HEK293 (cell line): ENCODE measurements around the gene RNF144B.

Source experiments
- GLIS2 ChIP-seq: fragments of 450-650 bp; formaldehyde crosslinking; IDR thresholded peaks from 2 replicates; pipeline ENCODE4 v1.5.1; 2016; ENCODE audit warnings: missing biosample characterization, missing genetic modification characterization
- KLF16 ChIP-seq: fragments of 450-650 bp; formaldehyde crosslinking; IDR thresholded peaks from 2 replicates; pipeline ENCODE4 v1.5.1; 2017; ENCODE audit warnings: missing biosample characterization, missing genetic modification characterization
- REPIN1 ChIP-seq: fragments of 450-650 bp; formaldehyde crosslinking; IDR thresholded peaks from 2 replicates; pipeline ENCODE4 v1.5.1; 2017; ENCODE audit warnings: missing biosample characterization, missing genetic modification characterization, low read depth
- SP7 ChIP-seq: fragments of 450-650 bp; formaldehyde crosslinking; IDR thresholded peaks from 2 replicates; pipeline ENCODE4 v1.5.1; 2016; ENCODE audit warnings: missing biosample characterization, missing genetic modification characterization
- TCF7L2 ChIP-seq: IDR thresholded peaks from 2 replicates; pipeline ENCODE4 v1.6.1; 2011; ENCODE audit warnings: low read depth, mild to moderate bottlenecking, inconsistent platforms, low read length, moderate library complexity, borderline replicate concordance
- ZBTB1 ChIP-seq: fragments of 450-650 bp; formaldehyde crosslinking; IDR thresholded peaks from 2 replicates; pipeline ENCODE4 v1.5.1; 2016; ENCODE audit warnings: missing biosample characterization, missing genetic modification characterization
- ZBTB48 ChIP-seq: fragments of 450-650 bp; formaldehyde crosslinking; IDR thresholded peaks from 2 replicates; pipeline ENCODE4 v1.5.1; 2016; ENCODE audit warnings: missing biosample characterization, missing genetic modification characterization
- ZFHX2 ChIP-seq: fragments of 450-650 bp; formaldehyde crosslinking; conservative IDR thresholded peaks from 2 replicates; pipeline ENCODE4 v1.5.1; 2016; ENCODE audit warnings: missing biosample characterization, missing genetic modification characterization
- ZNF140 ChIP-seq: fragments of 450-650 bp; formaldehyde crosslinking; IDR thresholded peaks from 2 replicates; pipeline ENCODE4 v1.5.1; 2016; ENCODE audit warnings: missing biosample characterization, missing genetic modification characterization
- ZNF169 ChIP-seq: fragments of 450-650 bp; formaldehyde crosslinking; IDR thresholded peaks from 2 replicates; pipeline ENCODE4 v1.5.1; 2016; ENCODE audit warnings: missing biosample characterization, missing genetic modification characterization
- ZNF2 ChIP-seq: fragments of 450-650 bp; formaldehyde crosslinking; IDR thresholded peaks from 2 replicates; pipeline ENCODE4 v1.5.1; 2016; ENCODE audit warnings: missing biosample characterization, missing genetic modification characterization
- ZNF404 ChIP-seq: fragments of 450-650 bp; formaldehyde crosslinking; IDR thresholded peaks from 2 replicates; pipeline ENCODE4 v1.5.1; 2017; ENCODE audit warnings: missing biosample characterization, missing genetic modification characterization
- ZNF548 ChIP-seq: fragments of 450-650 bp; formaldehyde crosslinking; IDR thresholded peaks from 2 replicates; pipeline ENCODE4 v1.5.1; 2016; ENCODE audit warnings: missing biosample characterization, missing genetic modification characterization
- ZNF560 ChIP-seq: fragments of 450-650 bp; formaldehyde crosslinking; IDR thresholded peaks from 2 replicates; pipeline ENCODE4 v1.5.1; 2017; ENCODE audit warnings: missing biosample characterization, missing genetic modification characterization, borderline replicate concordance
- ZNF624 ChIP-seq: fragments of 450-650 bp; formaldehyde crosslinking; IDR thresholded peaks from 2 replicates; pipeline ENCODE4 v1.5.1; 2017; ENCODE audit warnings: missing biosample characterization, missing genetic modification characterization
- ZNF658 ChIP-seq: fragments of 450-650 bp; formaldehyde crosslinking; IDR thresholded peaks from 2 replicates; pipeline ENCODE4; 2016; ENCODE audit warnings: missing biosample characterization, missing genetic modification characterization
- ZNF660 ChIP-seq: fragments of 450-650 bp; IDR thresholded peaks from 2 replicates; pipeline ENCODE4 v1.5.1; 2018; ENCODE audit warnings: missing biosample characterization, mild to moderate bottlenecking, missing genetic modification characterization
- ZNF768 ChIP-seq: fragments of 450-650 bp; formaldehyde crosslinking; IDR thresholded peaks from 2 replicates; pipeline ENCODE4 v1.5.1; 2018; ENCODE audit warnings: missing biosample characterization, mild to moderate bottlenecking, missing genetic modification characterization
- ZNF843 ChIP-seq: fragments of 450-650 bp; formaldehyde crosslinking; IDR thresholded peaks from 2 replicates; pipeline ENCODE4 v1.5.1; 2016; ENCODE audit warnings: missing biosample characterization, missing genetic modification characterization
- ZSCAN23 ChIP-seq: fragments of 450-650 bp; formaldehyde crosslinking; IDR thresholded peaks from 2 replicates; pipeline ENCODE4 v1.5.1; 2016; ENCODE audit warnings: missing biosample characterization, missing genetic modification characterization
- ZXDB ChIP-seq: fragments of 450-650 bp; formaldehyde crosslinking; IDR thresholded peaks from 2 replicates; pipeline ENCODE4 v1.5.1; 2016; ENCODE audit warnings: missing biosample characterization, missing genetic modification characterization
- TF ChIP-seq, protein P1 (sequence below): fragments of 450-650 bp; formaldehyde crosslinking; IDR thresholded peaks from 2 replicates; pipeline ENCODE4 v1.5.1; 2017; ENCODE audit warnings: missing biosample characterization, missing genetic modification characterization
- TF ChIP-seq, protein P2 (sequence below): fragments of 450-650 bp; formaldehyde crosslinking; IDR thresholded peaks from 2 replicates; pipeline ENCODE4 v1.5.1; 2017; ENCODE audit warnings: missing biosample characterization, missing genetic modification characterization
- TF ChIP-seq, protein P3 (sequence below): fragments of 450-650 bp; formaldehyde crosslinking; IDR thresholded peaks from 2 replicates; pipeline ENCODE4 v1.5.1; 2016; ENCODE audit warnings: missing biosample characterization, missing genetic modification characterization
- TF ChIP-seq, protein P4 (sequence below): fragments of 450-650 bp; formaldehyde crosslinking; IDR thresholded peaks from 2 replicates; pipeline ENCODE4 v1.5.1; 2016; ENCODE audit warnings: missing biosample characterization, missing genetic modification characterization
- TF ChIP-seq, protein P5 (sequence below): fragments of 450-650 bp; formaldehyde crosslinking; IDR thresholded peaks from 2 replicates; pipeline ENCODE4 v1.5.1; 2016; ENCODE audit warnings: missing biosample characterization, missing genetic modification characterization
- TF ChIP-seq, protein P6 (sequence below): fragments of 450-650 bp; formaldehyde crosslinking; conservative IDR thresholded peaks from 2 replicates; pipeline ENCODE4 v1.5.1; 2016; ENCODE audit warnings: low read depth, missing biosample characterization, missing genetic modification characterization
- TF ChIP-seq, protein P7 (sequence below): fragments of 450-650 bp; formaldehyde crosslinking; IDR thresholded peaks from 2 replicates; pipeline ENCODE4 v1.5.1; 2016; ENCODE audit warnings: missing biosample characterization, missing genetic modification characterization

The RNF144B gene

DNA sequence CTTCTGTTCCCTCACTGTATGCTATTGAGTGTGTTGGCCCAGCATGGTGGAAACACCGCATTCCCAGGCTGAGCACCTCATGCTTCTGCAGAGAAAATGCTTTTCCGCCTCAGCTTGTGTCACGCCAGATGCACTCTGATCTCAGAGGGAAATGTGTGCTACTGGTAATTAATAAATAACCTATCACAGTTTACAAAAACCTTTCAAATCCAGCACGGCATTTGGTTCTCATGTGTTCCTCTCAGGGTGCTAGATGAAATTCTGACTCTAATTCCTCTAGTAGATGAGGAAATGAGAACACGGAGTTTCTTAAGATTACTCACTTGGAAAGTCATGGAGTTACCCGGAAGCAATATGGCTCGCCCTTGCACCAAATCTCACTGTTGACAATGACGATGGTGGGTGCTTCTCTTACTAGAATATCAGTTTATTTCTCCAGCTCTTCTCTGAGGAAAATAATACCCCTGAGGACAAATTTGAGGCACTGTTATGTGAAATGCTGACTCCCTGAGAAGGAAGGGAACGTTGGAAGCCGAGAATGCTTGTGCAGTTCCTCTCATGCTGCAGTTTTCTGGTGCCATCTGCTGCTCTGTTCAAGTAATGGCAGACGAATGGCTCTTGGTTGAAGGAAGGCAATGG lies 116.6 kb downstream of the RNF144B start (continued):
- TF ChIP-seq, protein P1, sequence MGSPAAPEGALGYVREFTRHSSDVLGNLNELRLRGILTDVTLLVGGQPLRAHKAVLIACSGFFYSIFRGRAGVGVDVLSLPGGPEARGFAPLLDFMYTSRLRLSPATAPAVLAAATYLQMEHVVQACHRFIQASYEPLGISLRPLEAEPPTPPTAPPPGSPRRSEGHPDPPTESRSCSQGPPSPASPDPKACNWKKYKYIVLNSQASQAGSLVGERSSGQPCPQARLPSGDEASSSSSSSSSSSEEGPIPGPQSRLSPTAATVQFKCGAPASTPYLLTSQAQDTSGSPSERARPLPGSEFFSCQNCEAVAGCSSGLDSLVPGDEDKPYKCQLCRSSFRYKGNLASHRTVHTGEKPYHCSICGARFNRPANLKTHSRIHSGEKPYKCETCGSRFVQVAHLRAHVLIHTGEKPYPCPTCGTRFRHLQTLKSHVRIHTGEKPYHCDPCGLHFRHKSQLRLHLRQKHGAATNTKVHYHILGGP (tag by site-specific recombination) = no peak
- TF ChIP-seq ZNF658 = no peak
- no peak for TF ChIP-seq ZNF169 (tag by site-specific recombination)
- TF ChIP-seq, protein P2, sequence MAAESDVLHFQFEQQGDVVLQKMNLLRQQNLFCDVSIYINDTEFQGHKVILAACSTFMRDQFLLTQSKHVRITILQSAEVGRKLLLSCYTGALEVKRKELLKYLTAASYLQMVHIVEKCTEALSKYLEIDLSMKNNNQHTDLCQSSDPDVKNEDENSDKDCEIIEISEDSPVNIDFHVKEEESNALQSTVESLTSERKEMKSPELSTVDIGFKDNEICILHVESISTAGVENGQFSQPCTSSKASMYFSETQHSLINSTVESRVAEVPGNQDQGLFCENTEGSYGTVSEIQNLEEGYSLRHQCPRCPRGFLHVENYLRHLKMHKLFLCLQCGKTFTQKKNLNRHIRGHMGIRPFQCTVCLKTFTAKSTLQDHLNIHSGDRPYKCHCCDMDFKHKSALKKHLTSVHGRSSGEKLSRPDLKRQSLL (tag by site-specific recombination) = no peak
- TF ChIP-seq, protein P3, sequence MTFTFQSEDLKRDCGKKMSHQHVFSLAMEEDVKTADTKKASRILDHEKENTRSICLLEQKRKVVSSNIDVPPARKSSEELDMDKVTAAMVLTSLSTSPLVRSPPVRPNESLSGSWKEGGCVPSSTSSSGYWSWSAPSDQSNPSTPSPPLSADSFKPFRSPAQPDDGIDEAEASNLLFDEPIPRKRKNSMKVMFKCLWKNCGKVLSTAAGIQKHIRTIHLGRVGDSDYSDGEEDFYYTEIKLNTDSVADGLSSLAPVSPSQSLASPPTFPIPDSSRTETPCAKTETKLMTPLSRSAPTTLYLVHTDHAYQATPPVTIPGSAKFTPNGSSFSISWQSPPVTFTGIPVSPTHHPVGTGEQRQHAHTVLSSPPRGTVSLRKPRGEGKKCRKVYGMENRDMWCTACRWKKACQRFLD (tag by site-specific recombination) = no peak
- TF ChIP-seq ZNF768 (tag by site-specific recombination) = no peak
- no peak for TF ChIP-seq REPIN1 (tag by site-specific recombination)
- TF ChIP-seq ZNF660 (tag by site-specific recombination) = 0 out of 2 replicates have a peak, but pooled peaks have one; percentile 39
- no peak for TF ChIP-seq ZSCAN23 (tag by site-specific recombination)
- TF ChIP-seq ZNF2 (tag by site-specific recombination) = peak; percentile 69
- TF ChIP-seq ZNF843 = no peak
- no peak for TF ChIP-seq ZBTB1 (tag by site-specific recombination)
- TF ChIP-seq TCF7L2 = no peak
- TF ChIP-seq, protein P4, sequence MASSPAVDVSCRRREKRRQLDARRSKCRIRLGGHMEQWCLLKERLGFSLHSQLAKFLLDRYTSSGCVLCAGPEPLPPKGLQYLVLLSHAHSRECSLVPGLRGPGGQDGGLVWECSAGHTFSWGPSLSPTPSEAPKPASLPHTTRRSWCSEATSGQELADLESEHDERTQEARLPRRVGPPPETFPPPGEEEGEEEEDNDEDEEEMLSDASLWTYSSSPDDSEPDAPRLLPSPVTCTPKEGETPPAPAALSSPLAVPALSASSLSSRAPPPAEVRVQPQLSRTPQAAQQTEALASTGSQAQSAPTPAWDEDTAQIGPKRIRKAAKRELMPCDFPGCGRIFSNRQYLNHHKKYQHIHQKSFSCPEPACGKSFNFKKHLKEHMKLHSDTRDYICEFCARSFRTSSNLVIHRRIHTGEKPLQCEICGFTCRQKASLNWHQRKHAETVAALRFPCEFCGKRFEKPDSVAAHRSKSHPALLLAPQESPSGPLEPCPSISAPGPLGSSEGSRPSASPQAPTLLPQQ (tag by site-specific recombination) = 0 out of 2 replicates have a peak, but pooled peaks have one; percentile 29
- TF ChIP-seq ZNF548 (tag by site-specific recombination) = no peak
- TF ChIP-seq ZNF624 (tag by site-specific recombination) = no peak
- TF ChIP-seq ZXDB (tag by site-specific recombination) = 0 out of 2 replicates have a peak, but pooled peaks have one; percentile 30
- 0 out of 2 replicates have a peak, but pooled peaks have one; percentile 15 for TF ChIP-seq SP7 (tag by site-specific recombination)
- TF ChIP-seq ZNF140 (tag by site-specific recombination) = no peak
- TF ChIP-seq ZBTB48 (tag by site-specific recombination) = peak; percentile 55; the same call in 1 of the 2 replicates
- TF ChIP-seq KLF16 = no peak
- TF ChIP-seq, protein P5, sequence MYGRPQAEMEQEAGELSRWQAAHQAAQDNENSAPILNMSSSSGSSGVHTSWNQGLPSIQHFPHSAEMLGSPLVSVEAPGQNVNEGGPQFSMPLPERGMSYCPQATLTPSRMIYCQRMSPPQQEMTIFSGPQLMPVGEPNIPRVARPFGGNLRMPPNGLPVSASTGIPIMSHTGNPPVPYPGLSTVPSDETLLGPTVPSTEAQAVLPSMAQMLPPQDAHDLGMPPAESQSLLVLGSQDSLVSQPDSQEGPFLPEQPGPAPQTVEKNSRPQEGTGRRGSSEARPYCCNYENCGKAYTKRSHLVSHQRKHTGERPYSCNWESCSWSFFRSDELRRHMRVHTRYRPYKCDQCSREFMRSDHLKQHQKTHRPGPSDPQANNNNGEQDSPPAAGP (tag by site-specific recombination) = no peak
- TF ChIP-seq, protein P6, sequence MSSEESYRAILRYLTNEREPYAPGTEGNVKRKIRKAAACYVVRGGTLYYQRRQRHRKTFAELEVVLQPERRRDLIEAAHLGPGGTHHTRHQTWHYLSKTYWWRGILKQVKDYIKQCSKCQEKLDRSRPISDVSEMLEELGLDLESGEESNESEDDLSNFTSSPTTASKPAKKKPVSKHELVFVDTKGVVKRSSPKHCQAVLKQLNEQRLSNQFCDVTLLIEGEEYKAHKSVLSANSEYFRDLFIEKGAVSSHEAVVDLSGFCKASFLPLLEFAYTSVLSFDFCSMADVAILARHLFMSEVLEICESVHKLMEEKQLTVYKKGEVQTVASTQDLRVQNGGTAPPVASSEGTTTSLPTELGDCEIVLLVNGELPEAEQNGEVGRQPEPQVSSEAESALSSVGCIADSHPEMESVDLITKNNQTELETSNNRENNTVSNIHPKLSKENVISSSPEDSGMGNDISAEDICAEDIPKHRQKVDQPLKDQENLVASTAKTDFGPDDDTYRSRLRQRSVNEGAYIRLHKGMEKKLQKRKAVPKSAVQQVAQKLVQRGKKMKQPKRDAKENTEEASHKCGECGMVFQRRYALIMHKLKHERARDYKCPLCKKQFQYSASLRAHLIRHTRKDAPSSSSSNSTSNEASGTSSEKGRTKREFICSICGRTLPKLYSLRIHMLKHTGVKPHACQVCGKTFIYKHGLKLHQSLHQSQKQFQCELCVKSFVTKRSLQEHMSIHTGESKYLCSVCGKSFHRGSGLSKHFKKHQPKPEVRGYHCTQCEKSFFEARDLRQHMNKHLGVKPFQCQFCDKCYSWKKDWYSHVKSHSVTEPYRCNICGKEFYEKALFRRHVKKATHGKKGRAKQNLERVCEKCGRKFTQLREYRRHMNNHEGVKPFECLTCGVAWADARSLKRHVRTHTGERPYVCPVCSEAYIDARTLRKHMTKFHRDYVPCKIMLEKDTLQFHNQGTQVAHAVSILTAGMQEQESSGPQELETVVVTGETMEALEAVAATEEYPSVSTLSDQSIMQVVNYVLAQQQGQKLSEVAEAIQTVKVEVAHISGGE (tag by site-specific recombination) = no peak; the same call in 1 of the 2 replicates
- TF ChIP-seq ZFHX2 (tag by site-specific recombination) = no peak
- TF ChIP-seq, protein P7, sequence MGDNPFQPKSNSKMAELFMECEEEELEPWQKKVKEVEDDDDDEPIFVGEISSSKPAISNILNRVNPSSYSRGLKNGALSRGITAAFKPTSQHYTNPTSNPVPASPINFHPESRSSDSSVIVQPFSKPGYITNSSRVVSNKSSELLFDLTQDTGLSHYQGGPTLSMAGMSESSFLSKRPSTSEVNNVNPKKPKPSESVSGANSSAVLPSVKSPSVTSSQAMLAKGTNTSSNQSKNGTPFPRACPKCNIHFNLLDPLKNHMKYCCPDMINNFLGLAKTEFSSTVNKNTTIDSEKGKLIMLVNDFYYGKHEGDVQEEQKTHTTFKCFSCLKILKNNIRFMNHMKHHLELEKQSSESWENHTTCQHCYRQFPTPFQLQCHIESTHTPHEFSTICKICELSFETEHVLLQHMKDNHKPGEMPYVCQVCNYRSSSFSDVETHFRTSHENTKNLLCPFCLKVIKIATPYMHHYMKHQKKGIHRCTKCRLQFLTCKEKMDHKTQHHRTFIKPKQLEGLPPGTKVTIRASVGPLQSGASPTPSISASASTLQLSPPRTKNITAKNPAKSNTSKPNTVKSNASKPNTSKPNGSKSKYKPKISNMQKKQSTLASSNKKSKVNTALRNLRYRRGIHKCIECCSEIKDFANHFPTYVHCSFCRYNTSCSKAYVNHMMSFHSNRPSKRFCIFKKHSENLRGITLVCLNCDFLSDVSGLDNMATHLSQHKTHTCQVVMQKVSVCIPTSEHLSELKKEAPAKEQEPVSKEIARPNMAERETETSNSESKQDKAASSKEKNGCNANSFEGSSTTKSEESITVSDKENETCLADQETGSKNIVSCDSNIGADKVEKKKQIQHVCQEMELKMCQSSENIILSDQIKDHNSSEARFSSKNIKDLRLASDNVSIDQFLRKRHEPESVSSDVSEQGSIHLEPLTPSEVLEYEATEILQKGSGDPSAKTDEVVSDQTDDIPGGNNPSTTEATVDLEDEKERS (tag by site-specific recombination) = no peak
- TF ChIP-seq ZNF404 = no peak
- no peak for TF ChIP-seq ZNF560 (tag by site-specific recombination)
- TF ChIP-seq GLIS2 (tag by site-specific recombination) = no peak
